ENCODE data around the gene TTLL11.

Gene TTLL11

GRCh38 chr9:121772600-121773285, 320.4 kb downstream of the TTLL11 start:
- DNase-seq (ENCODE audit: low read depth), result no peak
